H9 (cell line): ENCODE results near the gene ARMC9. TPM values are rescaled to one million over a fixed set of nuclear protein-coding genes. Genes with fewer than 3 reads are reported as not detected.

Experiments
- DNase-seq: peaks from one replicate; pipeline ENCODE4 v3.0.0-alpha.2; 2017
- H2AFZ ChIP-seq: one replicate; pipeline ENCODE4 v1.6.1; 2013; ENCODE audit warnings: mild to moderate bottlenecking, low read length, control low read depth, moderate library complexity
- H2AK5ac ChIP-seq: 2 replicates; pipeline ENCODE4 v1.6.1; 2013; ENCODE audit warnings: low read length, control low read depth, mixed read lengths; ENCODE audit not compliant: insufficient read length
- H2BK120ac ChIP-seq: one replicate; pipeline ENCODE4 v1.6.1; 2013; ENCODE audit warnings: low read depth, mild to moderate bottlenecking, low read length, control low read depth, inconsistent platforms; ENCODE audit not compliant: poor library complexity, severe bottlenecking
- H2BK12ac ChIP-seq: 2 replicates; pipeline ENCODE4 v1.6.1; 2013; ENCODE audit warnings: low read length, control low read depth, mixed read lengths, low read depth; ENCODE audit not compliant: insufficient read length
- H2BK15ac ChIP-seq: 2 replicates; pipeline ENCODE4 v1.6.1; 2013; ENCODE audit warnings: low read depth, low read length, control low read depth
- H2BK20ac ChIP-seq: one replicate; pipeline ENCODE4 v1.6.1; 2013; ENCODE audit warnings: low read depth, mild to moderate bottlenecking, low read length, control low read depth, inconsistent platforms; ENCODE audit not compliant: poor library complexity, severe bottlenecking
- H2BK5ac ChIP-seq: 2 replicates; pipeline ENCODE4 v1.6.1; 2013; ENCODE audit warnings: low read length, control low read depth, mixed read lengths; ENCODE audit not compliant: insufficient read length
- H3K14ac ChIP-seq: 2 replicates; pipeline ENCODE4 v1.6.1; 2013; ENCODE audit warnings: low read length, control low read depth; ENCODE audit not compliant: insufficient read depth
- H3K18ac ChIP-seq: 2 replicates; pipeline ENCODE4 v1.6.1; 2013; ENCODE audit warnings: low read depth, mild to moderate bottlenecking, mixed read lengths, low read length, control low read depth; ENCODE audit not compliant: insufficient read length
- H3K23ac ChIP-seq: 2 replicates; pipeline ENCODE4 v1.6.1; 2013; ENCODE audit warnings: low read length, control low read depth, mixed read lengths, low read depth; ENCODE audit not compliant: insufficient read length
- H3K23me2 ChIP-seq: 2 replicates; pipeline ENCODE4 v1.6.1; 2013; ENCODE audit warnings: low read depth, mild to moderate bottlenecking, mixed read lengths, low read length, control low read depth; ENCODE audit not compliant: insufficient read length, poor library complexity, severe bottlenecking
- H3K27ac ChIP-seq: 2 replicates; pipeline ENCODE4 v1.5.1; 2013; ENCODE audit warnings: low read length, control low read depth, mixed read lengths, low read depth; ENCODE audit not compliant: insufficient read length
- H3K27me3 ChIP-seq: 2 replicates; pipeline ENCODE4 v1.6.1; 2013; ENCODE audit warnings: low read length, control low read depth, inconsistent platforms; ENCODE audit not compliant: insufficient read depth
- H3K4ac ChIP-seq: 2 replicates; pipeline ENCODE4 v1.6.1; 2013; ENCODE audit warnings: low read depth, mild to moderate bottlenecking, control low read depth, inconsistent platforms, low read length, moderate library complexity
- H3K4me1 ChIP-seq: 2 replicates; pipeline ENCODE4 v1.6.1; 2013; ENCODE audit warnings: low read length, control low read depth, inconsistent platforms; ENCODE audit not compliant: insufficient read depth
- H3K4me2 ChIP-seq: 2 replicates; pipeline ENCODE4 v1.6.1; 2013; ENCODE audit warnings: low read length, control low read depth, mixed read lengths; ENCODE audit not compliant: insufficient read length, insufficient read depth
- H3K56ac ChIP-seq: 2 replicates; pipeline ENCODE4 v1.6.1; 2013; ENCODE audit warnings: low read depth, mild to moderate bottlenecking, mixed read lengths, low read length, control low read depth; ENCODE audit not compliant: insufficient read length
- H3K79me1 ChIP-seq: 2 replicates; pipeline ENCODE4 v1.6.1; 2013; ENCODE audit warnings: low read depth, mild to moderate bottlenecking, moderate library complexity, low read length, control low read depth, inconsistent platforms; ENCODE audit not compliant: insufficient read depth, poor library complexity, severe bottlenecking
- H3K79me2 ChIP-seq: 2 replicates; pipeline ENCODE4 v1.6.1; 2013; ENCODE audit warnings: low read length, control low read depth, inconsistent platforms; ENCODE audit not compliant: insufficient read depth
- H3K9ac ChIP-seq: 2 replicates; pipeline ENCODE4 v1.6.1; 2013; ENCODE audit warnings: low read length, control low read depth, mixed read lengths; ENCODE audit not compliant: insufficient read length; ENCODE audit errors: extremely low read depth
- H3K9me3 ChIP-seq: one replicate; pipeline ENCODE4 v1.6.1; 2013; ENCODE audit warnings: low read depth, low read length, inconsistent platforms; ENCODE audit not compliant: control insufficient read depth
- H3T11ph ChIP-seq: one replicate; pipeline ENCODE4 v1.6.1; 2013; ENCODE audit warnings: mild to moderate bottlenecking, low read length, control low read depth, inconsistent platforms
- H4K20me1 ChIP-seq: one replicate; pipeline ENCODE4 v1.6.1; 2013; ENCODE audit not compliant: control insufficient read depth, insufficient read length, insufficient read depth
- H4K5ac ChIP-seq: 2 replicates; pipeline ENCODE4 v1.6.1; 2013; ENCODE audit warnings: low read depth, mild to moderate bottlenecking, mixed read lengths, low read length, control low read depth; ENCODE audit not compliant: insufficient read length
- H4K8ac ChIP-seq: replicated peaks from 2 replicates; pipeline ENCODE4 v1.6.1; 2013; ENCODE audit warnings: low read length, control low read depth, mixed read lengths, low read depth; ENCODE audit not compliant: insufficient read length
- H4K91ac ChIP-seq: 2 replicates; pipeline ENCODE4 v1.6.1; 2013; ENCODE audit warnings: low read depth, mild to moderate bottlenecking, moderate library complexity, mixed read lengths, low read length, control low read depth; ENCODE audit not compliant: insufficient read length
- H3K27ac Mint-ChIP-seq, 3 experiments: 2 replicates in 2 of 3; 3 replicates in 1 of 3; pipeline ENCODE4 v1.8.0; 2020 to 2021; ENCODE audit warnings: mixed read lengths in 3 of 3, mild to moderate bottlenecking in 1 of 3, moderate library complexity in 1 of 3
- H3K27me3 Mint-ChIP-seq: 2 replicates; pipeline ENCODE4 v1.8.0; 2021; ENCODE audit warnings: low read depth, mild to moderate bottlenecking, moderate library complexity, mixed read lengths
- H3K36me3 Mint-ChIP-seq, 3 experiments: 2 replicates in 2 of 3; 3 replicates in 1 of 3; pipeline ENCODE4 v1.8.0; 2020 to 2021; ENCODE audit warnings: low read depth in 3 of 3, mixed read lengths in 3 of 3; ENCODE audit not compliant: insufficient read depth in 1 of 3
- H3K4me1 Mint-ChIP-seq, 2 experiments: 2 replicates each; pipeline ENCODE4 v1.8.0; 2020; ENCODE audit warnings: mixed read lengths in 2 of 2
- H3K4me3 Mint-ChIP-seq, 2 experiments: 2 replicates in 1 of 2; 3 replicates in 1 of 2; pipeline ENCODE4 v1.8.0; 2020 to 2021; ENCODE audit warnings: mild to moderate bottlenecking in 2 of 2, mixed read lengths in 2 of 2, moderate library complexity in 1 of 2
- H3K9me3 Mint-ChIP-seq, 2 experiments: 2 replicates in 1 of 2; 3 replicates in 1 of 2; pipeline ENCODE4 v1.8.0; 2020; ENCODE audit warnings: mild to moderate bottlenecking in 2 of 2, mixed read lengths in 2 of 2, moderate library complexity in 1 of 2
- CTCF ChIP-seq: fragments of 200-600 bp; sonication (generic); conservative IDR thresholded peaks from 3 replicates; pipeline ENCODE4 v1.8.0; 2021; ENCODE audit warnings: antibody characterized with exemption, mild to moderate bottlenecking
- WGBS: extraction: QIAGEN DNeasy Blood & Tissue Kit; methylation state at CpG from one replicate; pipeline ENCODE4 v1.1.7; 2013; ENCODE audit warnings: missing lambda C conversion rate, low lambda C conversion rate, mixed read lengths; ENCODE audit not compliant: insufficient read length; ENCODE audit errors: extremely low coverage; 5-methylcytosine and 5-hydroxymethylcytosine counted together
- total RNA-seq: library from RNA; stranded (reverse); gene quantifications from 2 replicates; pipeline ENCODE4 v1.2.1, GENCODE V29; 2021

Gene ARMC9
- total RNA-seq, 1 experiment from 2014 or later: 37.6 TPM

GRCh38 chr2:231188506-231189170 lies 9.8 kb upstream of the ARMC9 start:
- Histone ChIP-seq H3K4me2 (no peak overlapping the region), H4K8ac (no peak overlapping the region), H3K4ac (no peak overlapping the region), H3K79me1 (no peaks in the 10 kb centered on the region), H2BK15ac (no peak overlapping the region), H3T11ph (no peak overlapping the region), H3K9ac (no peak overlapping the region), H2BK5ac (no peak overlapping the region), H2AFZ (no peak overlapping the region), H2BK20ac (no peak overlapping the region), H4K91ac (no peak overlapping the region), H3K27me3 (no peaks in the 10 kb centered on the region), H3K23me2 (no peaks in the 10 kb centered on the region), H2BK120ac (no peak overlapping the region), H3K14ac (no peak overlapping the region), H3K79me2 (no peaks in the 10 kb centered on the region), H2BK12ac (no peak overlapping the region), H3K9me3 (no peaks in the 10 kb centered on the region), H3K23ac (no peak overlapping the region), H3K27ac (no peak overlapping the region), H3K18ac (no peak overlapping the region), H2AK5ac (no peak overlapping the region), H3K56ac (no peak overlapping the region), H3K4me1 (peaks cover 4% of the 10 kb centered on the region; the same call in 1 of the 2 replicates), H4K20me1 (no peaks in the 10 kb centered on the region), H4K5ac (no peak overlapping the region)
- Mint-ChIP-seq H3K27me3 (no peaks in the 10 kb centered on the region; the same call in none of the 2 replicates), H3K36me3 (no peaks in the 10 kb centered on the region), H3K4me3 (no peak overlapping the region), H3K4me1 (peaks cover 15 to 33% of the 10 kb centered on the region in 2 experiments), H3K27ac (no peak overlapping the region; a peak in 2 of 7 replicates), H3K9me3 (no peaks in the 10 kb centered on the region)
- no peak for DNase-seq
- no peak for TF ChIP-seq CTCF
- WGBS: no CpG with 5 or more reads among the region's 6 CpGs
